IMR-90 (cell line): ENCODE results near the gene PIGC. TPM values are rescaled to one million over a fixed set of nuclear protein-coding genes. Genes with fewer than 3 reads are reported as not detected.

Source experiments
- ATAC-seq: fragments of 200-7000 bp; cut with Tn5 transposase; 2 replicates; pipeline ENCODE4 v1.9.1; 2020; ENCODE audit warnings: low read depth, mild to moderate bottlenecking, moderate library complexity
- BruUV-seq: library from RNA; stranded (reverse); fragments of 400-500 nt; replicated peaks from 2 replicates; lab custom pipeline; 2021; lab: Mats Ljungman, UMichigan
- CTCF ChIA-PET: fragments of 300-600 bp; formaldehyde crosslinking; extraction: SDS; loops from one replicate; lab custom pipeline; 2021; ENCODE audit warnings: antibody characterized with exemption; lab: Yijun Ruan, JAX
- POLR2A ChIA-PET: fragments of 300-600 bp; sonication (Branson Sonifier 250); formaldehyde crosslinking; loops from one replicate; lab custom pipeline; 2022; ENCODE audit warnings: antibody characterized with exemption; ENCODE audit not compliant: unreplicated experiment; lab: Charles Lee
- DNase-seq: peaks from one replicate; pipeline ENCODE4 v3.0.0; 2013
- H2AFZ ChIP-seq: replicated peaks from 2 replicates; pipeline ENCODE3; 2013; ENCODE audit warnings: low read length, mild to moderate bottlenecking; ENCODE audit not compliant: poor library complexity
- H2AK5ac ChIP-seq: 2 replicates; pipeline ENCODE4 v1.6.1; 2013; ENCODE audit warnings: low read depth, low read length, inconsistent platforms
- H2AK9ac ChIP-seq: replicated peaks from 2 replicates; pipeline ENCODE3; 2013; ENCODE audit warnings: mild to moderate bottlenecking, low read depth, low read length, moderate library complexity; ENCODE audit not compliant: poor library complexity
- H2BK120ac ChIP-seq: 2 replicates; pipeline ENCODE4 v1.6.1; 2013; ENCODE audit warnings: low read depth, low read length, inconsistent platforms
- H2BK15ac ChIP-seq: 3 replicates; pipeline ENCODE4 v1.6.1; 2013; ENCODE audit warnings: low read depth, low read length, inconsistent platforms
- H2BK20ac ChIP-seq: 2 replicates; pipeline ENCODE4 v1.6.1; 2013; ENCODE audit warnings: low read depth, mild to moderate bottlenecking, inconsistent platforms, low read length, moderate library complexity
- H2BK5ac ChIP-seq: 2 replicates; pipeline ENCODE4 v1.6.1; 2013; ENCODE audit warnings: mild to moderate bottlenecking, low read depth, low read length, inconsistent platforms; ENCODE audit not compliant: poor library complexity, severe bottlenecking
- H3K14ac ChIP-seq: replicated peaks from 2 replicates; pipeline ENCODE4 v1.6.1; 2013; ENCODE audit warnings: low read depth, low read length, inconsistent platforms
- H3K18ac ChIP-seq: 2 replicates; pipeline ENCODE4 v1.6.1; 2013; ENCODE audit warnings: low read depth, low read length, control low read depth
- H3K23ac ChIP-seq: 2 replicates; pipeline ENCODE4 v1.6.1; 2013; ENCODE audit warnings: low read depth, low read length, inconsistent platforms
- H3K27ac ChIP-seq: 2 replicates; pipeline ENCODE4 v1.5.1; 2013; ENCODE audit warnings: mild to moderate bottlenecking, control low read depth, low read length; ENCODE audit not compliant: insufficient read depth
- H3K27me3 ChIP-seq: 2 replicates; pipeline ENCODE4 v1.6.1; 2013; ENCODE audit warnings: low read length; ENCODE audit not compliant: control insufficient read depth, insufficient read depth
- H3K36me3 ChIP-seq: 2 replicates; pipeline ENCODE4 v1.6.1; 2013; ENCODE audit warnings: low read length, mixed read lengths; ENCODE audit not compliant: control insufficient read depth, insufficient read depth
- H3K4ac ChIP-seq: 2 replicates; pipeline ENCODE4 v1.6.1; 2013; ENCODE audit warnings: low read depth, low read length, inconsistent platforms
- H3K4me1 ChIP-seq: 2 replicates; pipeline ENCODE4 v1.6.1; 2013; ENCODE audit warnings: low read length, mixed read lengths; ENCODE audit not compliant: control insufficient read depth, insufficient read depth
- H3K4me2 ChIP-seq: 2 replicates; pipeline ENCODE4 v1.6.1; 2013; ENCODE audit warnings: low read depth, mild to moderate bottlenecking, control low read depth, low read length, moderate library complexity
- H3K4me3 ChIP-seq: 2 replicates; pipeline ENCODE4 v1.5.1; 2013; ENCODE audit warnings: low read depth, mild to moderate bottlenecking, control low read depth, low read length, moderate library complexity; ENCODE audit not compliant: insufficient read depth
- H3K56ac ChIP-seq: 2 replicates; pipeline ENCODE4 v1.6.1; 2013; ENCODE audit warnings: low read length, inconsistent platforms; ENCODE audit not compliant: insufficient read depth; ENCODE audit errors: extremely low read depth
- H3K79me1 ChIP-seq, 2 experiments: 2 replicates each; pipeline ENCODE4 v1.6.1; 2013; ENCODE audit warnings: low read length in 2 of 2, inconsistent platforms in 1 of 2, low read depth in 1 of 2
- H3K9ac ChIP-seq: 2 replicates; pipeline ENCODE4 v1.6.1; 2013; ENCODE audit warnings: low read depth, low read length, control low read depth
- H3K9me1 ChIP-seq: 2 replicates; pipeline ENCODE4 v1.6.1; 2013; ENCODE audit warnings: low read length, inconsistent platforms; ENCODE audit not compliant: insufficient read depth
- H3K9me3 ChIP-seq: 2 replicates; pipeline ENCODE4 v1.6.1; 2013; ENCODE audit warnings: low read length; ENCODE audit not compliant: control insufficient read depth, insufficient read depth
- H4K20me1 ChIP-seq: 2 replicates; pipeline ENCODE4 v1.6.1; 2013; ENCODE audit warnings: low read length, inconsistent platforms; ENCODE audit not compliant: insufficient read depth
- H4K5ac ChIP-seq: 2 replicates; pipeline ENCODE4 v1.6.1; 2013; ENCODE audit warnings: mild to moderate bottlenecking, low read depth, low read length, control low read depth
- H4K8ac ChIP-seq, 2 experiments: 2 replicates each; pipeline ENCODE4 v1.6.1; 2013; ENCODE audit warnings: low read depth in 2 of 2, low read length in 2 of 2, control low read depth in 1 of 2, inconsistent platforms in 1 of 2
- H4K91ac ChIP-seq: 2 replicates; pipeline ENCODE4 v1.6.1; 2013; ENCODE audit warnings: low read depth, low read length, inconsistent platforms; ENCODE audit not compliant: insufficient read depth
- CHD1 ChIP-seq: IDR thresholded peaks from 2 replicates; pipeline ENCODE4 v1.6.1; 2012; ENCODE audit warnings: low read depth, low read length, improper control_type of control experiment
- ELK1 ChIP-seq: fragments of 150-350 bp; IDR thresholded peaks from 2 replicates; pipeline ENCODE4 v1.6.1; 2016; ENCODE audit warnings: low read depth, mild to moderate bottlenecking, low read length, moderate library complexity, borderline replicate concordance
- FOS ChIP-seq: fragments of 150-350 bp; IDR thresholded peaks from 2 replicates; pipeline ENCODE4 v1.6.1; 2016; ENCODE audit warnings: low read depth, low read length
- MXI1 ChIP-seq: IDR thresholded peaks from 2 replicates; pipeline ENCODE4 v1.6.1; 2012; ENCODE audit warnings: low read depth, mild to moderate bottlenecking, low read length, moderate library complexity, borderline replicate concordance
- NFE2L2 ChIP-seq: fragments of 150-350 bp; IDR thresholded peaks from 2 replicates; pipeline ENCODE4 v1.6.1; 2016; ENCODE audit warnings: low read depth, mild to moderate bottlenecking, low read length
- POLR2A ChIP-seq: IDR thresholded peaks from 2 replicates; pipeline ENCODE4 v1.6.1; 2012; ENCODE audit warnings: mild to moderate bottlenecking, low read depth, low read length
- RAD21 ChIP-seq: IDR thresholded peaks from 2 replicates; pipeline ENCODE4 v1.6.1; 2012; ENCODE audit warnings: low read length, improper control_type of control experiment
- RCOR1 ChIP-seq: IDR thresholded peaks from 2 replicates; pipeline ENCODE4 v1.6.1; 2012; ENCODE audit warnings: mild to moderate bottlenecking, low read length, improper control_type of control experiment; ENCODE audit not compliant: insufficient replicate concordance
- SMC3 ChIP-seq: fragments of 150-350 bp; IDR thresholded peaks from 2 replicates; pipeline ENCODE4 v1.6.1; 2016; ENCODE audit warnings: low read depth, mild to moderate bottlenecking, antibody characterized with exemption, low read length, moderate library complexity
- WGBS, 2 experiments: methylation state at CpG; one replicate each; pipeline versions ENCODE4 v1.1.5 to v1.1.7; 2013; ENCODE audit warnings: missing lambda C conversion rate in 2 of 2; ENCODE audit not compliant: insufficient read length in 1 of 2; ENCODE audit errors: extremely low coverage in 2 of 2; 5-methylcytosine and 5-hydroxymethylcytosine counted together
- dilution Hi-C: fragments of 300-500 bp; cut with HindIII; formaldehyde crosslinking; loops from one replicate; pipeline ENCODE4 v1.14.3; 2018; ENCODE audit warnings: low sequenced_read_pairs; ENCODE audit not compliant: unreplicated experiment
- in situ Hi-C: fragments of 300-500 bp; cut with MboI; formaldehyde crosslinking; loops from 3 replicates; pipeline ENCODE4 v1.14.3; 2019; ENCODE audit warnings: low sequenced_read_pairs, inconsistent platforms, mixed read lengths
- intact Hi-C: fragments of 100-400 bp; cut with micrococcal nuclease; formaldehyde crosslinking; loops from 2 replicates; pipeline ENCODE4 v1.10.0; 2022
- polyA plus RNA-seq, 3 experiments: library from polyadenylated mRNA; depleted of rRNA; stranded (reverse); fragments of >200 nt; gene quantifications; 2 replicates each; pipeline ENCODE4 v1.2.3, GENCODE V29; 2012; ENCODE audit warnings: low replicate concordance in 1 of 3
- total RNA-seq: library from RNA; depleted of rRNA; stranded (reverse); fragments of >200 nt; gene quantifications from 2 replicates; pipeline ENCODE4 v1.2.3, GENCODE V29; 2012
- TF ChIP-seq, protein P1 (sequence below): conservative IDR thresholded peaks from 2 replicates; pipeline ENCODE4 v1.5.1; 2012; ENCODE audit warnings: mild to moderate bottlenecking, low read depth, low read length, improper control_type of control experiment

Gene PIGC
- total and polyA plus RNA-seq, 2 of the 4 experiments (the other 2 are of a cell fraction) = 14.9 to 15.8 TPM

DNA sequence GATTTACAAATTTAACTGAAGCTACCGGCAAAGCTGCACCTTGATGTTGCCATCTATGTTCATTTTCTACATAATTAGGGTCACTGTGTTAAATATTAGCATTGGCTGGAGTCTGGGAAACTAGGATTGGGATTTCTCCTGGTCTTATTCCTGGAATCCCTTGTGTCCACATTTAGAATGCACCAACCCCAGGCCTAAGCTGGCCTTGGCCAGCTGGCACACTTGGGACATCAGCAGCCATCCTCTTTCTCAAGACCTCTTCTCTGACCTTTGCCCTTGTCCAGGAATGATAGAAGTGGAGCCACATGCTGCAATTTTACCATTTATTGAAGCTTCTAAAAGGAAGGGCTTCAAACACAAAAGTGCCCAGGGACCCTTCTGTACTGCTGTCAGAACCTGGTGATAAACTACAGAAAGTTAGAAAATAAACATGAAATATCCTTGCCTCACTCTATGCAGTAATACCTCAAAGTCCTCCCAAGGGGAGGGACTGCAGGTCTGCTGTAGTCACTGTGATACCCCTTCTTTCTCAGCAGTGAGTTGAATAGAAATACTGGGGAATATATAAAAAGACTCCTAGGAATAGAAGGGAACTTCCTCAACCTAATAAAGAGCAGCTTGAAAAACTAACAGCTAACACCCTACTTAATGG, 13.7 kb upstream of the PIGC start:
- WGBS, 2 experiments = no CpG with 5 or more reads among the region's 1 CpG
- POLR2A ChIA-PET = no interaction called here
- Histone ChIP-seq H3K4me3 (no peak overlapping the region), H3K4me2 (no peak overlapping the region), H3K9me3 (no peaks in the 10 kb centered on the region), H3K36me3 (no peaks in the 10 kb centered on the region), H4K91ac (no peak overlapping the region), H3K23ac (no peak overlapping the region), H2AFZ (no peak overlapping the region), H2BK15ac (no peak overlapping the region), H3K4me1 (peaks cover under 1% of the 10 kb centered on the region; the same call in 1 of the 2 replicates), H3K4ac (no peak overlapping the region), H2AK9ac (no peak overlapping the region), H3K18ac (no peak overlapping the region), H4K5ac (no peak overlapping the region), H4K8ac (no peak overlapping the region), H3K27me3 (peaks cover 29% of the 10 kb centered on the region), H3K79me1 (no peaks in the 10 kb centered on the region), H2BK5ac (no peak overlapping the region), H3K9me1 (peaks cover 3% of the 10 kb centered on the region; the same call in 1 of the 2 replicates), H4K20me1 (no peaks in the 10 kb centered on the region), H3K14ac (no peak overlapping the region), H2BK20ac (no peak overlapping the region), H3K27ac (no peak overlapping the region), H3K9ac (no peak overlapping the region), H2BK120ac (no peak overlapping the region), H2AK5ac (no peak overlapping the region), H3K56ac (no peak overlapping the region)
- dilution Hi-C loops (no loop called here), in situ Hi-C loops (no loop called here), intact Hi-C loops (no loop called here)
- TF ChIP-seq FOS (no peak), ELK1 (no peak), NFE2L2 (no peak), MXI1 (no peak), RAD21 (no peak), CHD1 (no peak), POLR2A (no peak), RCOR1 (no peak), SMC3 (no peak)
- TF ChIP-seq, protein P1, sequence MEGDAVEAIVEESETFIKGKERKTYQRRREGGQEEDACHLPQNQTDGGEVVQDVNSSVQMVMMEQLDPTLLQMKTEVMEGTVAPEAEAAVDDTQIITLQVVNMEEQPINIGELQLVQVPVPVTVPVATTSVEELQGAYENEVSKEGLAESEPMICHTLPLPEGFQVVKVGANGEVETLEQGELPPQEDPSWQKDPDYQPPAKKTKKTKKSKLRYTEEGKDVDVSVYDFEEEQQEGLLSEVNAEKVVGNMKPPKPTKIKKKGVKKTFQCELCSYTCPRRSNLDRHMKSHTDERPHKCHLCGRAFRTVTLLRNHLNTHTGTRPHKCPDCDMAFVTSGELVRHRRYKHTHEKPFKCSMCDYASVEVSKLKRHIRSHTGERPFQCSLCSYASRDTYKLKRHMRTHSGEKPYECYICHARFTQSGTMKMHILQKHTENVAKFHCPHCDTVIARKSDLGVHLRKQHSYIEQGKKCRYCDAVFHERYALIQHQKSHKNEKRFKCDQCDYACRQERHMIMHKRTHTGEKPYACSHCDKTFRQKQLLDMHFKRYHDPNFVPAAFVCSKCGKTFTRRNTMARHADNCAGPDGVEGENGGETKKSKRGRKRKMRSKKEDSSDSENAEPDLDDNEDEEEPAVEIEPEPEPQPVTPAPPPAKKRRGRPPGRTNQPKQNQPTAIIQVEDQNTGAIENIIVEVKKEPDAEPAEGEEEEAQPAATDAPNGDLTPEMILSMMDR = no peak
- CTCF ChIA-PET = interaction anchor here (1.1 kb wide), 1 partner anchor 9 kb away, joined by 3 read pairs; no protein-coding TSS in a partner anchor
- no peak for ATAC-seq
- no peak for DNase-seq
- no TSS peak for BruUV-seq
